Measurements from ENCODE around the gene VAMP2.
A peak's percentile ranks its signal among the peaks of the same experiment; 100 is the strongest.

Gene VAMP2

GRCh38 chr17:8189041-8189710 is 26.4 kb upstream of the VAMP2 start (continued):
- TF ChIP-seq PATZ1 (tag by site-specific recombination; IDR thresholded peaks at IDR 0.05) = no peak

- ChIA-PET POLR2A (interaction anchor here (0.8 to 13.9 kb wide), 8 partner anchors 15 to 128 kb away, joined by 3 to 394 read pairs (median 16); partner anchors contain the start of genes AURKB, CTC1, PFAS and SLC25A35), CTCF (interaction anchor here (0.6 to 1.9 kb wide), 11 partner anchors 21 to 627 kb away, joined by 3 to 12 read pairs (median 4); partner anchors contain the start of genes ALOXE3 and AURKB)
- Histone ChIP-seq H3K9me3 (ENCODE audit: control insufficient read depth, insufficient read depth, low read depth, low read length) (no peaks in the 10 kb centered on the region), H3K4me1 (ENCODE audit: control insufficient read depth, insufficient read depth, low read length) (peaks cover 13% of the 10 kb centered on the region), H3K4me3 (ENCODE audit: low read depth, low read length) (peak overlapping the region; percentile 75), H3K27ac (ENCODE audit: extremely low read depth, low read depth, low read length) (peak overlapping the region; percentile 75), H3K36me3 (ENCODE audit: control insufficient read depth in 2 of 2, insufficient read depth in 1 of 2, low read length in 2 of 2) (no peaks in the 10 kb centered on the region)
- TF ChIP-seq IKZF3 (tag by site-specific recombination; IDR thresholded peaks at IDR 0.05) = 0 out of 2 replicates have a peak, but pooled peaks have one; percentile 52
- TF ChIP-seq ZNF302 (tag by site-specific recombination; IDR thresholded peaks at IDR 0.05; ENCODE audit: low read depth) = no peak
- TF ChIP-seq ZBTB48 (tag by site-specific recombination; IDR thresholded peaks at IDR 0.05) = peak; percentile 83
- TF ChIP-seq ZNF549 (tag by site-specific recombination; IDR thresholded peaks at IDR 0.05) = no peak
- TF ChIP-seq SCRT2 (tag by site-specific recombination; IDR thresholded peaks at IDR 0.05) = peak; percentile 82
- no peak for TF ChIP-seq ZNF155 (tag by site-specific recombination; IDR thresholded peaks at IDR 0.05)
- TF ChIP-seq ZNF221 (tag by site-specific recombination; IDR thresholded peaks at IDR 0.05; ENCODE audit: borderline replicate concordance) = no peak
- no peak for TF ChIP-seq ZNF175 (tag by site-specific recombination; IDR thresholded peaks at IDR 0.05)
- no peak for TF ChIP-seq ZNF645 (tag by site-specific recombination; IDR thresholded peaks at IDR 0.05)
- TF ChIP-seq ZBTB11 (tag by site-specific recombination; conservative IDR thresholded peaks at IDR 0.05; ENCODE audit: low read depth) = no peak
- TF ChIP-seq ZNF26 (tag by site-specific recombination; IDR thresholded peaks at IDR 0.05) = no peak
- TF ChIP-seq ZNF629 (tag by site-specific recombination; IDR thresholded peaks at IDR 0.05) = no peak
- no peak for TF ChIP-seq MEIS1 (CRISPR knock-in tag; IDR thresholded peaks at IDR 0.05; ENCODE audit: borderline replicate concordance)
- no peak for TF ChIP-seq PRDM1 (tag by site-specific recombination; IDR thresholded peaks at IDR 0.05)
- TF ChIP-seq GLIS2 (tag by site-specific recombination; IDR thresholded peaks at IDR 0.05) = peak; percentile 53
- no peak for TF ChIP-seq ZNF354C (tag by site-specific recombination; IDR thresholded peaks at IDR 0.05; ENCODE audit: borderline replicate concordance, low read depth)
- 0 out of 2 replicates have a peak, but pooled peaks have one; percentile 7 for TF ChIP-seq ZNF76 (tag by site-specific recombination; IDR thresholded peaks at IDR 0.05; ENCODE audit: borderline replicate concordance, low read depth)
- TF ChIP-seq ZBTB20 (tag by site-specific recombination; IDR thresholded peaks at IDR 0.05) = 0 out of 2 replicates have a peak, but pooled peaks have one; percentile 3
- no peak for TF ChIP-seq HOXA7 (CRISPR knock-in tag; IDR thresholded peaks at IDR 0.05; ENCODE audit: borderline replicate concordance)
- no peak for TF ChIP-seq ZNF423 (tag by site-specific recombination; IDR thresholded peaks at IDR 0.05)
- no peak for TF ChIP-seq ZNF544 (tag by site-specific recombination; IDR thresholded peaks at IDR 0.05)
- TF ChIP-seq ZNF169 (tag by site-specific recombination; IDR thresholded peaks at IDR 0.05) = no peak
- TF ChIP-seq SCRT1 (tag by site-specific recombination; IDR thresholded peaks at IDR 0.05; ENCODE audit: borderline replicate concordance) = no peak
These were observed 25.6 kb upstream of the VAMP2 start for GRCh38 chr17:8188263-8188839.

Data from HEK293 (cell line).